ENCODE measurements around the gene ME3. TPM values are rescaled to one million over a fixed set of nuclear protein-coding genes. Genes with fewer than 3 reads are reported as not detected.

ME3 gene
- total and polyA plus RNA-seq, 4 donors, result 7.4 to 38.7 (median 21.2) TPM

GRCh38 chr11:86464509-86465221, 207.8 kb downstream of the ME3 start:
- Histone ChIP-seq H3K4me1 (ENCODE audit: control insufficient read depth in 5 of 5, insufficient read depth in 5 of 5, low read length in 5 of 5) (peaks cover 0 to 7% (median 3%) of the 10 kb centered on the region in 5 donors), H3K4me3 (no peak overlapping the region), H3K9ac (ENCODE audit: insufficient read depth in 1 of 2, low read length in 2 of 2) (no peak overlapping the region), H3K27me3 (ENCODE audit: control insufficient read depth in 3 of 3, insufficient read depth in 3 of 3, low read length in 2 of 3) (no peaks in the 10 kb centered on the region), H3K36me3 (ENCODE audit: control insufficient read depth in 4 of 4, insufficient read depth in 4 of 4, low read length in 4 of 4) (peaks cover 0 to 7% (median under 1%) of the 10 kb centered on the region in 4 donors), H3K9me3 (ENCODE audit: control insufficient read depth in 4 of 4, insufficient read depth in 3 of 4, low read length in 3 of 4) (no peaks in the 10 kb centered on the region), H3K27ac (ENCODE audit: low read depth in 1 of 2, low read length in 1 of 2) (no peak overlapping the region)
- DNase-seq (no peak), ATAC-seq (ENCODE audit: insufficient read depth, low FRiP score) (no peak)
- no peak for TF ChIP-seq CTCF (IDR thresholded peaks at IDR 0.05; ENCODE audit: control extremely low read depth, extremely low read depth)
- 94 to 95% methylated on average over 5 of the region's 5 CpGs for WGBS, 2 donors

GRCh38 chr11:86463955-86464354, 208.5 kb downstream of the ME3 start:
- no peak for DNase-seq
- WGBS, 2 donors, result 94 to 98% methylated on average over 5 of the region's 5 CpGs
- no peak for TF ChIP-seq CTCF (IDR thresholded peaks at IDR 0.05; ENCODE audit: control extremely low read depth, extremely low read depth)
- H3K9me3 ChIP-seq (ENCODE audit: control insufficient read depth in 4 of 4, insufficient read depth in 3 of 4, low read length in 3 of 4), result no peaks in the 10 kb centered on the region
- no peaks in the 10 kb centered on the region for H3K27me3 ChIP-seq (ENCODE audit: control insufficient read depth in 3 of 3, insufficient read depth in 3 of 3, low read length in 2 of 3)
- H3K9ac ChIP-seq (ENCODE audit: insufficient read depth in 1 of 2, low read length in 2 of 2), result no peak overlapping the region
- H3K4me1 ChIP-seq (ENCODE audit: control insufficient read depth in 5 of 5, insufficient read depth in 5 of 5, low read length in 5 of 5), result peaks cover 0 to 7% (median under 1%) of the 10 kb centered on the region in 5 donors
- H3K36me3 ChIP-seq (ENCODE audit: control insufficient read depth in 4 of 4, insufficient read depth in 4 of 4, low read length in 4 of 4), result peaks cover 0 to 7% (median under 1%) of the 10 kb centered on the region in 4 donors
- H3K4me3 ChIP-seq, result no peak overlapping the region
- ATAC-seq (ENCODE audit: insufficient read depth, low FRiP score), result no peak
- no peak overlapping the region for H3K27ac ChIP-seq (ENCODE audit: low read depth in 1 of 2, low read length in 1 of 2)

- Histone ChIP-seq H3K4me1 (ENCODE audit: control insufficient read depth in 5 of 5, insufficient read depth in 5 of 5, low read length in 5 of 5) (peaks cover 0 to 10% (median 6%) of the 10 kb centered on the region in 5 donors), H3K4me3 (no peak overlapping the region), H3K27me3 (ENCODE audit: control insufficient read depth in 3 of 3, insufficient read depth in 3 of 3, low read length in 2 of 3) (no peaks in the 10 kb centered on the region), H3K9me3 (ENCODE audit: control insufficient read depth in 4 of 4, insufficient read depth in 3 of 4, low read length in 3 of 4) (no peaks in the 10 kb centered on the region), H3K27ac (ENCODE audit: low read depth in 1 of 2, low read length in 1 of 2) (no peak overlapping the region), H3K36me3 (ENCODE audit: control insufficient read depth in 4 of 4, insufficient read depth in 4 of 4, low read length in 4 of 4) (peaks cover 0 to 7% (median under 1%) of the 10 kb centered on the region in 4 donors), H3K9ac (ENCODE audit: insufficient read depth in 1 of 2, low read length in 2 of 2) (no peak overlapping the region)
- ATAC-seq (ENCODE audit: insufficient read depth, low FRiP score) (no peak), DNase-seq (no peak)
- WGBS, 2 donors, result 88 to 90% methylated on average over 7 of the region's 7 CpGs
- TF ChIP-seq CTCF (IDR thresholded peaks at IDR 0.05; ENCODE audit: control extremely low read depth, extremely low read depth), result no peak
Measured at GRCh38 chr11:86463120-86463519, 209.3 kb downstream of the ME3 start.
